ENCODE measurements around the gene PTPN20.
"Not testable (repeated sequence)": the region's sequence is repeated elsewhere in the genome, so short reads cannot be mapped to it uniquely, and the experiment has no call there.

The PTPN20 gene

GRCh38 chr10:46980223-46980622 is 69.0 kb downstream of the PTPN20 start:
- not testable (repeated sequence) for H3K27ac ChIP-seq (ENCODE audit: low read length); H3K9ac ChIP-seq (ENCODE audit: low read length); H3K4me1 ChIP-seq (ENCODE audit: control insufficient read depth, low read depth, low read length); H3K9me3 ChIP-seq (ENCODE audit: control insufficient read depth, low read depth, low read length); H3K36me3 ChIP-seq (ENCODE audit: control insufficient read depth, low read depth, low read length); H3K27me3 ChIP-seq (ENCODE audit: control insufficient read depth, insufficient read depth, low read length); H3K4me3 ChIP-seq (ENCODE audit: low read length)

DNA sequence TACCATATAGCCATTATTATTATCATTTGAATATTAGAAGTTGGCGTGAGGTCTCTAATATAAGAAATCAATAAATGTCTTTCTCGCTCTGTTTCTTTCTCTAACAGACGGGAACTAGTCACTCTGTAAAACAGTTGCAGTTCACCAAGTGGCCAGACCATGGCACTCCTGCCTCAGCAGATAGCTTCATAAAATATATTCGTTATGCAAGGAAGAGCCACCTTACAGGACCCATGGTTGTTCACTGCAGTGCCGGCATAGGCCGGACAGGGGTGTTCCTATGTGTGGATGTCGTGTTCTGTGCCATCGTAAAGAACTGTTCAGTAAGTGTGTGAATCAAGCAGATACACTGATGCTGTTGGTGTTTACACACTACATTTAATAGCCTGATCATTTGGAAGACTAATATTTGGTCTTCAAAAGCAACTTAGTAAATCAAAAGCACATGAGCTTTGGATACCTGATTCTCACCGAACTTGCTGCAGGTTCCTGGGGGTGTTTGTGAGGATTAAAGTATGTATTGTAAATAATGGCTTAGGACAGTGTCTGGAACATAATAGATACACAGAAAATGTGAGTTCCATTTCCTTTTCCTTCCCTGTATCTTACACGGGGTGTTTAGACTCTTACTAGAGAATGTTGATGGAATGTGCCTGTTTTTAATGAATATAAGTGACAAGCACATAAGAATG is 76.2 kb downstream of the PTPN20 start:
- not testable (repeated sequence) for H3K36me3 ChIP-seq (ENCODE audit: control insufficient read depth, low read depth, low read length); H3K9me3 ChIP-seq (ENCODE audit: control insufficient read depth, low read depth, low read length); H3K4me1 ChIP-seq (ENCODE audit: control insufficient read depth, low read depth, low read length); H3K27me3 ChIP-seq (ENCODE audit: control insufficient read depth, insufficient read depth, low read length); H3K4me3 ChIP-seq (ENCODE audit: low read length); H3K9ac ChIP-seq (ENCODE audit: low read length); H3K27ac ChIP-seq (ENCODE audit: low read length)

DNA sequence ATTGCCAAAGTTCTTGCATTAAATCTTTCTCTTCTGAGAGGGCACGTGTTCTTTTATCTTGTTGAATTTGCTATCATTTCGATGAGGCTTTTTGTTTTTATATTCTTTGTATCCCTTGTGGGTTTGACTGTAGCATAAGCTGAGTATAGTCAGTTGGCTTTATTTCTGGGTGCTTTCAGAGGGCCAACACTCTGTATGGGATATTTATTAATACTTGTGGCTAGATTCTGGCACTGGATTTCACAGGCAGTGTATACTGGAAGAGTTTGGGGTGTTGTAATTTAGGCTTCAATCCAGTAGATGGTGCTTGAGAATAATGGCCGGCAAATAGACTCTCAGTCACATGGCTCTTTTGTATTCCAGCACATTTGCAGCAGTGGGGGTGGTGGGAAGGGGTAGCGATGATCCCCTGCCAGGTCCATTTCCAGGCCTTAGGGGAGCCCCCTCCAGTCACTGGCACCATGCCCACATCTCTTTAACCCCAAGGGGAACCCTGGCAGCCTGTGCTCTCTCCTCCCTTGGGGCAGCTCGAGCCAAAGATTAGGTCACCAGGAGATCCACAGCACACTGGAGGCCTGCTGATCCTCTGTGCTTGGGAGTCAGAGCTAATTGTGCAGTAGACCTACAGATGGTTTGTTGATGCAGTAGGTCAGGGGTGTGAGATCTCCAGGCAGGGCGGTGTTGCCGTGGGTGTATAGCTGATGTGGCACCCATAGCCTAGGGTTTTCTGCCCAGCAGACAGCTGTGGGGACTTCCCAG is 81.8 kb downstream of the PTPN20 start:
- H3K4me3 ChIP-seq (ENCODE audit: low read length) = no peak overlapping the region
- H3K9ac ChIP-seq (ENCODE audit: low read length) = no peak overlapping the region
- H3K27me3 ChIP-seq (ENCODE audit: control insufficient read depth, insufficient read depth, low read length) = no peaks in the 10 kb centered on the region
- H3K27ac ChIP-seq (ENCODE audit: low read length) = no peak overlapping the region
- no peaks in the 10 kb centered on the region for H3K4me1 ChIP-seq (ENCODE audit: control insufficient read depth, low read depth, low read length)
- no peaks in the 10 kb centered on the region for H3K9me3 ChIP-seq (ENCODE audit: control insufficient read depth, low read depth, low read length)
- H3K36me3 ChIP-seq (ENCODE audit: control insufficient read depth, low read depth, low read length) = no peaks in the 10 kb centered on the region

- no peak overlapping the region for H3K4me3 ChIP-seq (ENCODE audit: low read length)
- no peaks in the 10 kb centered on the region for H3K36me3 ChIP-seq (ENCODE audit: control insufficient read depth, low read depth, low read length)
- no peaks in the 10 kb centered on the region for H3K27me3 ChIP-seq (ENCODE audit: control insufficient read depth, insufficient read depth, low read length)
- no peak overlapping the region for H3K9ac ChIP-seq (ENCODE audit: low read length)
- no peaks in the 10 kb centered on the region for H3K4me1 ChIP-seq (ENCODE audit: control insufficient read depth, low read depth, low read length)
- no peaks in the 10 kb centered on the region for H3K9me3 ChIP-seq (ENCODE audit: control insufficient read depth, low read depth, low read length)
- H3K27ac ChIP-seq (ENCODE audit: low read length) = no peak overlapping the region
Observed at GRCh38 chr10:46995234-46995633, 84.0 kb downstream of the PTPN20 start.

- Histone ChIP-seq H3K4me1 (ENCODE audit: control insufficient read depth, low read depth, low read length) (no peaks in the 10 kb centered on the region), H3K36me3 (ENCODE audit: control insufficient read depth, low read depth, low read length) (no peaks in the 10 kb centered on the region), H3K9me3 (ENCODE audit: control insufficient read depth, low read depth, low read length) (no peaks in the 10 kb centered on the region), H3K9ac (ENCODE audit: low read length) (no peak overlapping the region), H3K27ac (ENCODE audit: low read length) (no peak overlapping the region), H3K27me3 (ENCODE audit: control insufficient read depth, insufficient read depth, low read length) (no peaks in the 10 kb centered on the region), H3K4me3 (ENCODE audit: low read length) (no peak overlapping the region)
Observed at GRCh38 chr10:46998192-46998591, 87.0 kb downstream of the PTPN20 start.

- Histone ChIP-seq H3K36me3 (ENCODE audit: control insufficient read depth, low read depth, low read length) (no peaks in the 10 kb centered on the region), H3K4me1 (ENCODE audit: control insufficient read depth, low read depth, low read length) (no peaks in the 10 kb centered on the region), H3K27ac (ENCODE audit: low read length) (no peak overlapping the region), H3K27me3 (ENCODE audit: control insufficient read depth, insufficient read depth, low read length) (no peaks in the 10 kb centered on the region), H3K4me3 (ENCODE audit: low read length) (no peak overlapping the region), H3K9me3 (ENCODE audit: control insufficient read depth, low read depth, low read length) (no peaks in the 10 kb centered on the region), H3K9ac (ENCODE audit: low read length) (no peak overlapping the region)
Observed at GRCh38 chr10:46998595-46998994, 87.4 kb downstream of the PTPN20 start.

DNA sequence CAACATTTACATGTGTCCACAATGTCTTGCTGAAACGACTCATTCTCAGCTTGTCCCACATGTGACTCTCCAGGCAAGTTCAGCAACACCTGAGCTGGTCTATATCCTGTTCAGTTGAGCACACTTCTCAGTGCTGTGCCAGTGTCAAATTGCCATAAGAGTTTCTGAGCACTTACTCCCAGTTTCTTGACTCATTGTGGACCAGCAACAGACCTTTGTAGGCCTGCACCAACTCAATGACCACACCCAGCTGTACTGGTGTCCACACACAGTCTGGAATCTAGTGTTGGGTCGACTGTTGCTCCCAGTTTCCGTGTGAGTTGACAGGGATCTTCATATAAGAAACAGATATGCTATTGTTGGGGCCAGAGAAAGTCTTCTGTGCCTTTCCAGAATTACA is 88.0 kb downstream of the PTPN20 start:
- H3K27me3 ChIP-seq (ENCODE audit: control insufficient read depth, insufficient read depth, low read length) = no peaks in the 10 kb centered on the region
- H3K36me3 ChIP-seq (ENCODE audit: control insufficient read depth, low read depth, low read length) = no peaks in the 10 kb centered on the region
- H3K9ac ChIP-seq (ENCODE audit: low read length) = no peak overlapping the region
- no peaks in the 10 kb centered on the region for H3K4me1 ChIP-seq (ENCODE audit: control insufficient read depth, low read depth, low read length)
- H3K4me3 ChIP-seq (ENCODE audit: low read length) = no peak overlapping the region
- H3K9me3 ChIP-seq (ENCODE audit: control insufficient read depth, low read depth, low read length) = no peaks in the 10 kb centered on the region
- H3K27ac ChIP-seq (ENCODE audit: low read length) = no peak overlapping the region

- Histone ChIP-seq H3K4me1 (ENCODE audit: control insufficient read depth, low read depth, low read length) (no peaks in the 10 kb centered on the region), H3K9ac (ENCODE audit: low read length) (no peak overlapping the region), H3K36me3 (ENCODE audit: control insufficient read depth, low read depth, low read length) (no peaks in the 10 kb centered on the region), H3K27ac (ENCODE audit: low read length) (no peak overlapping the region), H3K27me3 (ENCODE audit: control insufficient read depth, insufficient read depth, low read length) (no peaks in the 10 kb centered on the region), H3K4me3 (ENCODE audit: low read length) (no peak overlapping the region), H3K9me3 (ENCODE audit: control insufficient read depth, low read depth, low read length) (no peaks in the 10 kb centered on the region)
Observed at GRCh38 chr10:47008769-47009168, 97.5 kb downstream of the PTPN20 start.

- Histone ChIP-seq H3K9ac (ENCODE audit: low read length) (no peak overlapping the region), H3K27ac (ENCODE audit: low read length) (no peak overlapping the region), H3K9me3 (ENCODE audit: control insufficient read depth, low read depth, low read length) (no peaks in the 10 kb centered on the region), H3K4me3 (ENCODE audit: low read length) (no peak overlapping the region), H3K36me3 (ENCODE audit: control insufficient read depth, low read depth, low read length) (no peaks in the 10 kb centered on the region), H3K4me1 (ENCODE audit: control insufficient read depth, low read depth, low read length) (no peaks in the 10 kb centered on the region), H3K27me3 (ENCODE audit: control insufficient read depth, insufficient read depth, low read length) (no peaks in the 10 kb centered on the region)
Observed at GRCh38 chr10:47009215-47009838, 98.1 kb downstream of the PTPN20 start.

- no peak overlapping the region for H3K4me3 ChIP-seq (ENCODE audit: low read length)
- no peak overlapping the region for H3K9ac ChIP-seq (ENCODE audit: low read length)
- H3K27ac ChIP-seq (ENCODE audit: low read length) = no peak overlapping the region
- no peaks in the 10 kb centered on the region for H3K27me3 ChIP-seq (ENCODE audit: control insufficient read depth, insufficient read depth, low read length)
- H3K4me1 ChIP-seq (ENCODE audit: control insufficient read depth, low read depth, low read length) = no peaks in the 10 kb centered on the region
- no peaks in the 10 kb centered on the region for H3K36me3 ChIP-seq (ENCODE audit: control insufficient read depth, low read depth, low read length)
- H3K9me3 ChIP-seq (ENCODE audit: control insufficient read depth, low read depth, low read length) = no peaks in the 10 kb centered on the region
Observed at GRCh38 chr10:47010036-47010435, 98.8 kb downstream of the PTPN20 start.

GRCh38 chr10:47012214-47012613 is 101.0 kb downstream of the PTPN20 start:
- H3K36me3 ChIP-seq (ENCODE audit: control insufficient read depth, low read depth, low read length) = no peaks in the 10 kb centered on the region
- no peaks in the 10 kb centered on the region for H3K4me1 ChIP-seq (ENCODE audit: control insufficient read depth, low read depth, low read length)
- no peaks in the 10 kb centered on the region for H3K9me3 ChIP-seq (ENCODE audit: control insufficient read depth, low read depth, low read length)
- no peak overlapping the region for H3K4me3 ChIP-seq (ENCODE audit: low read length)
- no peaks in the 10 kb centered on the region for H3K27me3 ChIP-seq (ENCODE audit: control insufficient read depth, insufficient read depth, low read length)
- no peak overlapping the region for H3K9ac ChIP-seq (ENCODE audit: low read length)
- H3K27ac ChIP-seq (ENCODE audit: low read length) = no peak overlapping the region

Measured in iPS-18a (cell line).